GM06990 (cell line): Measurements from ENCODE around the gene HPS4.

ENCODE experiments used
- DNase-seq: peaks from one replicate; pipeline ENCODE4 v3.0.0-alpha.2; 2011; ENCODE audit not compliant: insufficient read length; ENCODE audit errors: extremely low read depth
- H3K27me3 ChIP-seq: replicated peaks from 2 replicates; pipeline ENCODE4 v1.6.0; 2011; ENCODE audit warnings: low read length; ENCODE audit not compliant: control insufficient read depth, insufficient read depth
- H3K36me3 ChIP-seq: 2 replicates; pipeline ENCODE4 v1.5.1; 2011; ENCODE audit warnings: low read length; ENCODE audit not compliant: control insufficient read depth, insufficient read depth
- H3K4me3 ChIP-seq: replicated peaks from 2 replicates; pipeline ENCODE4 v1.5.1; 2011; ENCODE audit warnings: low read depth, mild to moderate bottlenecking, control low read depth, low read length
- TF ChIP-seq, protein P1 (sequence below): IDR thresholded peaks from 2 replicates; pipeline ENCODE4 v1.5.1; 2011; ENCODE audit warnings: low read length, control low read depth, mild to moderate bottlenecking, inconsistent platforms; ENCODE audit not compliant: insufficient read depth, poor library complexity, severe bottlenecking

The HPS4 gene

DNA sequence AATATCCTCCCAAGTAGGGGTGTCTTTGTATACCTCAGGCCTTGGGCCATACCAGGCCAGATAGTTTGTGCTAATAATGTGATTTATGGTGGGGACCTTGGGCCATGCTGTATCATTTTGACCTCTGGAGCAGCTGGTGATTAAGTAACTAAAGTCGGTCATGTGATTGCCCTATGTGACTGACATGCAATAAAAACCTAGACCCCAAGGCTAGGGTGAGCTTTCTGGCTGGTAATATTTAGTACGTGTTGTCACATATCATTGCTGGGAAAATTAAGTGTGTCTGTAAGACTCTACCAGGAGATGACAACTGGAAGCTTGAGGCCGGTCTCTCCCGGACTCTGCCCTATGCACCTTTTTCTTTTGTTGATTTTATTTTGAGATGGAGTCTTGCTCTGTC is 41.3 kb upstream of the HPS4 start:
- Histone ChIP-seq H3K4me3 (no peak overlapping the region), H3K36me3 (peaks cover 3% of the 10 kb centered on the region), H3K27me3 (no peaks in the 10 kb centered on the region)
- TF ChIP-seq, protein P1, sequence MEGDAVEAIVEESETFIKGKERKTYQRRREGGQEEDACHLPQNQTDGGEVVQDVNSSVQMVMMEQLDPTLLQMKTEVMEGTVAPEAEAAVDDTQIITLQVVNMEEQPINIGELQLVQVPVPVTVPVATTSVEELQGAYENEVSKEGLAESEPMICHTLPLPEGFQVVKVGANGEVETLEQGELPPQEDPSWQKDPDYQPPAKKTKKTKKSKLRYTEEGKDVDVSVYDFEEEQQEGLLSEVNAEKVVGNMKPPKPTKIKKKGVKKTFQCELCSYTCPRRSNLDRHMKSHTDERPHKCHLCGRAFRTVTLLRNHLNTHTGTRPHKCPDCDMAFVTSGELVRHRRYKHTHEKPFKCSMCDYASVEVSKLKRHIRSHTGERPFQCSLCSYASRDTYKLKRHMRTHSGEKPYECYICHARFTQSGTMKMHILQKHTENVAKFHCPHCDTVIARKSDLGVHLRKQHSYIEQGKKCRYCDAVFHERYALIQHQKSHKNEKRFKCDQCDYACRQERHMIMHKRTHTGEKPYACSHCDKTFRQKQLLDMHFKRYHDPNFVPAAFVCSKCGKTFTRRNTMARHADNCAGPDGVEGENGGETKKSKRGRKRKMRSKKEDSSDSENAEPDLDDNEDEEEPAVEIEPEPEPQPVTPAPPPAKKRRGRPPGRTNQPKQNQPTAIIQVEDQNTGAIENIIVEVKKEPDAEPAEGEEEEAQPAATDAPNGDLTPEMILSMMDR: no peak
- no peak for DNase-seq

DNA sequence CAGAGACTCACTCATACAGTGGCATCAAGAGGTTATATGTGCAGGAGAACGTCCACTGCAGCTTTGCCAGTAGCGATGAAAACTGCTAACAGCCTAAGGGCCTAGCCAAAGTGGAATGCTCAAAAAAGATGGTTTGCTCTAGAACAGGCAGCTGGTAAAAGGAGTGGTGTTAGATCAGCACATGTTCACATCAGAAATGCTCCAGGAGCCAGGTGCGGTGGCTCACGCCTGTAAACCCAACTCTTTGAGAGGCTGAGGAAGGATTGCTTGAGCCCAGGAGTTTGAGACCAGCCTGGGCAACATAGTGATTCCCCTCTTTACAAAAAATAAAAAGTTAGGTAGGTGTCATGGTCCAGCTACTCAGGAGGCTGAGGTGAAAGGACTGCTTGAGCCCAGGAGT is 39.0 kb upstream of the HPS4 start:
- Histone ChIP-seq H3K4me3 (no peak overlapping the region), H3K36me3 (peaks cover under 1% of the 10 kb centered on the region), H3K27me3 (no peaks in the 10 kb centered on the region)
- no peak for DNase-seq
- TF ChIP-seq, protein P1: no peak

DNA sequence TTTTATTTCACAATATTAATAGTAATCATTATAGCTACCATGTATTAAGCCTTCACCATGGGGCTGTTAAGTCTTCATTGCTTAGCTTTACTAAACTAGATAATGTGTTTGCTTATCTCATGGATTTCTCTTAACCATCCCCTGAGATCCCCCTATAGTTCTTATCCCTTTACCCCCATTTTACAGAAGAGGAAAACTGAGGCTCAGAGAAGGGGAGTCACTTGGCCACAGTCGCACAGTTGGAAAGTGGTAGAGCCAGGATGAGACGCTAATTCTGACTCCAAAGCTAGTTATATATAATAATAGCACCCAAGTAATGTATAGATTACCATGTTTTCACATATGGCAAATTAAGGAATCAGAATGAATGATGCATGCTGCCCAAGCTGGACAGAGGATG is 38.4 kb upstream of the HPS4 start:
- Histone ChIP-seq H3K4me3 (no peak overlapping the region), H3K27me3 (no peaks in the 10 kb centered on the region), H3K36me3 (no peaks in the 10 kb centered on the region; the same call in 1 of the 2 replicates)
- TF ChIP-seq, protein P1: no peak
- no peak for DNase-seq

DNA sequence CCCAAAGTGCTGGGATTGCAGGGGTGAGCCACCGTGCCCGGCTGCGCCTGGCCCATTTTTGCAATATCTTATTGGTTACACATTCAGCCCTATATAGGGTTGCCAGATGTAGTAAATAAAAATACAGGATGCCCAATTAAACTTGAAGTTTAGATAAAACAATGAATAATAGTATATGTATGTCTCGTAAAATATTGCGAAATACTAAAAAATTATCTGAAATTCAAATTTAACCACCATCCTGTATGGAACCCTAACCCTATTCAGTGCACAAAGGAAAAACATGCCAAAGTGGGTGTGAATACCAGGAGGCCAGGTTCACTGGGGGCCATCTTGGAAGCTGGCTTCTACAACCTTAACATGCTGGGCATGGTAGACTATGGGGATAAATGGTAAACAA is 33.8 kb upstream of the HPS4 start:
- no peak for DNase-seq
- Histone ChIP-seq H3K4me3 (no peak overlapping the region), H3K36me3 (no peaks in the 10 kb centered on the region), H3K27me3 (no peaks in the 10 kb centered on the region)
- TF ChIP-seq, protein P1: no peak

DNA sequence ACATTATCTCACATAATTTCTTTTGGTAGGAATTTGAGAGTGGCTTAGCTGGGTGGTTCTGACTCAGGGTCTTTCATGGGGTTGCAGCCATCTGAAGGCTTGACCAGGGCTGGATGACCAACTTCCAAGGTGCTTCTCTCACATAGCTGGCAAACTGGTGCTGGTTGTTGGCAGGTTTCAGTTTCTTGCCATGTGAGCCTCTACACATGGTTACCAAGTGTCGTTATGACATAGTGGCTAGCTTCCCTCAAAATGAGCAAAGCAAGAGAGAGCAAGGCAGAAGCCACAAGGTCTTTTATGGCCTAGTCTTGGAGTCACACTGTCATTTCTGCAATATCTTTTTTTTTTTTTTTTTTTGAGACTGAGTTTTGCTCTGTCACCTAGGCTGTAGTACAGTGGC is 32.9 kb upstream of the HPS4 start:
- no peak for DNase-seq
- TF ChIP-seq, protein P1: no peak
- Histone ChIP-seq H3K4me3 (no peak overlapping the region), H3K36me3 (no peaks in the 10 kb centered on the region), H3K27me3 (no peaks in the 10 kb centered on the region)

DNA sequence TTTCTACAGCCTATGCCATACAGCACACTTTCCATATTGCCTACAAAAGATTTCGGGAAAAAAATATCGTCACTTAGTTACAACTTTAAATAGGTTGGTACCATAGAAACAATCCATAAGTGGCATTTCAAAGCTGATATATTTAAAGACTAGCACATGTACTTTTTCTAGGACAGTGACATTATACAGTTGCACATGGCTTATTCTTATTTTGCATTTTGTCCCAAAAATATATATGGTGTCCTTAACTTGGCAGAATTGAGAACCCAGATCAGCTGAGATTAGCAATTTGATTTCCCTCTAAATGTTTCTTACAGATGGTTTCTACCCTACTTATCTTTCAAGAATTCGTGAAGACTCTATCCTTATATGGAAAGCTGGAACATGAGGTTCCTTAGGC is 32.3 kb upstream of the HPS4 start:
- DNase-seq: no peak
- TF ChIP-seq, protein P1: no peak
- H3K27me3 ChIP-seq: no peaks in the 10 kb centered on the region
- no peaks in the 10 kb centered on the region for H3K36me3 ChIP-seq
- no peak overlapping the region for H3K4me3 ChIP-seq
